Fibroblast of lung (primary cell): Measurements from ENCODE around the gene CD58. TPM values are rescaled to one million over a fixed set of nuclear protein-coding genes. Genes with fewer than 3 reads are reported as not detected.
"Not testable (repeated sequence)": the region's sequence is repeated elsewhere in the genome, so short reads cannot be mapped to it uniquely, and the experiment has no call there.

Source experiments
- DNase-seq, 2 donors: peaks; one replicate each; pipeline versions ENCODE4 v3.0.0 to v3.0.0-alpha.2; 2010; ENCODE audit warnings: low read depth in 2 of 2
- H2AFZ ChIP-seq: 2 replicates; pipeline ENCODE4 v1.5.1; 2012; ENCODE audit warnings: low read length, control low read depth, inconsistent platforms
- H3K27ac ChIP-seq: 2 replicates; pipeline ENCODE4 v1.5.1; 2011; ENCODE audit warnings: low read length, control low read depth; ENCODE audit not compliant: insufficient read depth
- H3K27me3 ChIP-seq: 2 replicates; pipeline ENCODE4 v1.5.1; 2011; ENCODE audit warnings: mild to moderate bottlenecking, low read length; ENCODE audit not compliant: control insufficient read depth, insufficient read depth
- H3K36me3 ChIP-seq: 2 replicates; pipeline ENCODE4 v1.5.1; 2011; ENCODE audit warnings: low read length; ENCODE audit not compliant: control insufficient read depth, insufficient read depth
- H3K4me1 ChIP-seq: 2 replicates; pipeline ENCODE4 v1.5.1; 2011; ENCODE audit warnings: low read length; ENCODE audit not compliant: control insufficient read depth, insufficient read depth; ENCODE audit errors: extremely low read depth
- H3K4me2 ChIP-seq: 2 replicates; pipeline ENCODE4 v1.5.1; 2011; ENCODE audit warnings: low read length, control low read depth; ENCODE audit not compliant: insufficient read depth; ENCODE audit errors: extremely low read depth
- H3K4me3 ChIP-seq, 4 experiments: fragments of 200-600 bp in 1 of 4; sonication (generic) in 1 of 4; replicated peaks in 1 of 4; 2 replicates each; pipeline ENCODE4 v1.5.1; 2011 to 2016; ENCODE audit warnings: low read length in 4 of 4, low read depth in 3 of 4, mild to moderate bottlenecking in 3 of 4, control low read depth in 2 of 4, inconsistent platforms in 1 of 4, mixed read lengths in 1 of 4; ENCODE audit not compliant: insufficient read depth in 1 of 4; ENCODE audit errors: control extremely low read depth in 1 of 4
- H3K79me2 ChIP-seq: 2 replicates; pipeline ENCODE4 v1.5.1; 2012; ENCODE audit warnings: mild to moderate bottlenecking, low read length, inconsistent platforms; ENCODE audit not compliant: control insufficient read depth, insufficient read depth
- H3K9ac ChIP-seq: 2 replicates; pipeline ENCODE4 v1.5.1; 2011; ENCODE audit warnings: mild to moderate bottlenecking, low read length, control low read depth; ENCODE audit not compliant: insufficient read depth
- H3K9me3 ChIP-seq: 2 replicates; pipeline ENCODE4 v1.5.1; 2012; ENCODE audit warnings: low read depth, low read length; ENCODE audit not compliant: control insufficient read depth, insufficient read depth
- H4K20me1 ChIP-seq: 2 replicates; pipeline ENCODE4 v1.5.1; 2011; ENCODE audit warnings: low read length; ENCODE audit not compliant: control insufficient read depth, insufficient read depth; ENCODE audit errors: extremely low read depth
- polyA plus RNA-seq, 2 donors: library from polyadenylated mRNA; depleted of rRNA in 1 of 2; stranded (reverse) in 1 of 2; unstranded in 1 of 2; fragments of >200 nt; gene quantifications; 2 replicates each; pipeline ENCODE4 v1.2.1, GENCODE V29; 2011 to 2012; ENCODE audit warnings: missing spikeins in 1 of 2
- total RNA-seq: library from RNA; depleted of rRNA; stranded (reverse); fragments of >200 nt; gene quantifications from 2 replicates; pipeline ENCODE4 v1.2.1, GENCODE V29; 2014

CD58 gene
- total and polyA plus RNA-seq, 2 donors (not counting 1 experiment from before 2014, with no cell fraction given): 8.4 to 16.3 TPM

DNA sequence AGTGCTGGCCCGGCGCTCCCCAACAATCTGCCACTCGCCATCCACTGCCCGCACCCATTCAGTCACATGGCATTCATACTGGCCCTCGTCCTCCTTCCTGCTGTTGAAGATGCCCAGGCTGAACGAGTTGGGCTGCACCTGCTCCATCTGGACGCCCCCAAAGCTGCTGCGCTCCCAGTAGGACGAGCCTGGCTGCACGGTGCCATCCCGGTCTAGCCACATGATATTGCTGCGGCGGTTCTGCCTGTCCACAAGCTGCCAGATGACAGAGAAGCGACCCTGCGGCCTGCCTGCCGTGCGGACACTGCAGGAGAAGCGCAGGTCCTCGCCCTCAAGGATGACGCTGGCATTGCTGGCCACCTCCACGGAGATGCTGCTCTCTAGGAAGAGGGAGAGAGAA, 32.8 kb upstream of the CD58 start:
- H3K4me3 ChIP-seq, H2AFZ ChIP-seq, H3K4me1 ChIP-seq, DNase-seq, H3K9ac ChIP-seq, H3K36me3 ChIP-seq, H3K4me2 ChIP-seq, H3K9me3 ChIP-seq, H3K27me3 ChIP-seq, H4K20me1 ChIP-seq, H3K27ac ChIP-seq, H3K79me2 ChIP-seq: not testable (repeated sequence)

- not testable (repeated sequence) for H3K4me3 ChIP-seq, H3K4me2 ChIP-seq, H3K9me3 ChIP-seq, H3K9ac ChIP-seq, H3K4me1 ChIP-seq, H4K20me1 ChIP-seq, H3K36me3 ChIP-seq, H3K27ac ChIP-seq, H3K79me2 ChIP-seq, DNase-seq, H2AFZ ChIP-seq, H3K27me3 ChIP-seq
These were observed 28.5 kb upstream of the CD58 start for GRCh38 chr1:116599369-116599768.

DNA sequence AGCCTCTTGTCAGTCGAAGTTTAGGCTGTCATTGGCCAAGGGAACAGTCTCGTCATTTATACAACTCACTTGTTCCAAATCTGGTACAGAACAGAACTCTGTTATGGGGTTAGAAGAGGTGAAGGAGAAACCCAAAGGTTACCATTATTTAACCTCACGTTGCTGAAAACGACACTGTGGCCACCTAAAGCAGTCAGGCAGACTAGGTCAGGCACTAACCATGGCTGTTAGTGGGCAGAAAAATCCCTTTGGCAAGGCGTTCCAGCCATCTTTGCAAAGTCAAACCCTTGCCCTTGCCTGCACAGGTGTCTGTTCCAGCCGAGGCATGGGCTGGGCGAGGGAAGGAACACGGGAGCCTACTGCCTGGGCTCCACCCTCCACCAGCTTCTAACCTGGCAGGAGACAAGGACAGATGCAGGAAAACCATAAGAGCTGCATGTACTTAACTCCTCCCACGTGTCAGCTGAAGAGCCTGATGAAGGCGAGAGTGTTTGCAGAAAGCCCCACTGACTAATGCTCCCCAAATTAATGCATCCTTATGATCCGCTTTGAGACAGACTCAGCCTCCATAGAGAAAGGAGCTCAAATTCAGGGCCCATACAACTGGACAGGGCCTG, 27.7 kb upstream of the CD58 start:
- H3K9ac ChIP-seq, H3K9me3 ChIP-seq, H2AFZ ChIP-seq, H3K4me3 ChIP-seq, H3K4me2 ChIP-seq, H3K79me2 ChIP-seq, H3K36me3 ChIP-seq, H3K27ac ChIP-seq, H3K27me3 ChIP-seq, DNase-seq, H4K20me1 ChIP-seq, H3K4me1 ChIP-seq: not testable (repeated sequence)

DNA sequence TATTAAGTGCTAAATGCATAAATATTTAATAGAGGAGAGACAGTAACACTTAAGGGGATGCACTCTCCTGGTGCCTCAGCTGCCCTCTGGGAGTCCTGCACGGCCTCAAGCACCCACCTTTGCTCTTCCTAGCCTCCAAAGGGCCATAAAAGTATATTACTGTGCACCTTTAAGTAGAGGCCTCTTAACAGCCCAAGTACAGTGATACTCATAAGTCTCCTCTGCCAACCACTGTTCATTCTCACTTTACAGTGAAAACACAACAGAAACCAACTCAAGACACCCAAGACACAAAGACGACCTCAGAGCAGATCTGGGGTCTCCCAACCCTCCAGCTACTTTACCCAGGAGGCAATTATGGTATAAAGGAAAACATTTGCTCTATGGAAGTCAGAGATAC, 26.6 kb upstream of the CD58 start:
- H3K36me3 ChIP-seq, H3K4me3 ChIP-seq, DNase-seq, H3K4me1 ChIP-seq, H3K27ac ChIP-seq, H3K9ac ChIP-seq, H3K79me2 ChIP-seq, H2AFZ ChIP-seq, H3K9me3 ChIP-seq, H3K27me3 ChIP-seq, H4K20me1 ChIP-seq, H3K4me2 ChIP-seq: not testable (repeated sequence)

GRCh38 chr1:116596742-116597307, 26.0 kb upstream of the CD58 start:
- H3K4me3 ChIP-seq, H3K9me3 ChIP-seq, H3K36me3 ChIP-seq, H4K20me1 ChIP-seq, H3K79me2 ChIP-seq, H3K9ac ChIP-seq, H3K27me3 ChIP-seq, DNase-seq, H3K27ac ChIP-seq, H3K4me2 ChIP-seq, H3K4me1 ChIP-seq, H2AFZ ChIP-seq: not testable (repeated sequence)
